HG03571 (cell line): Measurements from ENCODE around the gene MLPH.

ENCODE experiments used
- ATAC-seq: cut with Tn5 transposase; IDR thresholded peaks from one replicate; pipeline ENCODE4 v1.9.1; 2021; ENCODE audit not compliant: unreplicated experiment

Gene MLPH

GRCh38 chr2:237517163-237517562 lies 30.1 kb downstream of the MLPH start:
- ATAC-seq, result no peak

GRCh38 chr2:237517990-237518389 lies 30.9 kb downstream of the MLPH start:
- no peak for ATAC-seq

- no peak for ATAC-seq
Measured at GRCh38 chr2:237519506-237520245, 32.6 kb downstream of the MLPH start.

DNA sequence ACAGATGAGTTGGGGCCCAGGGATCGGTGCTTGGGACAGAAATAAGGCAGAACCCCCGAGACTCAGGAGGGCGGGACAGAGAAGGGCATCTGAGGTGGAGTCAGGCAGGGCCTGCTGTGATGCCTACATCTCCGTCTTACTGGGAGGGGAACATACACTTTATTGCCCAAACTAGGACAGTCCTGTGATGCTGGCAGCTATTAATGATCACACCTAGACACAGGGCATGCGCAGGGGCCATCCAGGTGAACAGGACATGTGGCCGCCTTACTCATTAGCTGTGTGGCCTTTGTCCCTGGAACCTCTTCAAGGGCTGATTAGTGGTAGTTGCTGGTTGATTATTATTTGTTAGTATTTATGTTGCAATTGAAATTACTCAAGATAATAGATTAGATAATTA lies 33.2 kb downstream of the MLPH start:
- no peak for ATAC-seq

GRCh38 chr2:237524631-237525030 lies 37.6 kb downstream of the MLPH start:
- ATAC-seq, result no peak

- no peak for ATAC-seq
Measured at GRCh38 chr2:237525559-237526157, 38.6 kb downstream of the MLPH start.

DNA sequence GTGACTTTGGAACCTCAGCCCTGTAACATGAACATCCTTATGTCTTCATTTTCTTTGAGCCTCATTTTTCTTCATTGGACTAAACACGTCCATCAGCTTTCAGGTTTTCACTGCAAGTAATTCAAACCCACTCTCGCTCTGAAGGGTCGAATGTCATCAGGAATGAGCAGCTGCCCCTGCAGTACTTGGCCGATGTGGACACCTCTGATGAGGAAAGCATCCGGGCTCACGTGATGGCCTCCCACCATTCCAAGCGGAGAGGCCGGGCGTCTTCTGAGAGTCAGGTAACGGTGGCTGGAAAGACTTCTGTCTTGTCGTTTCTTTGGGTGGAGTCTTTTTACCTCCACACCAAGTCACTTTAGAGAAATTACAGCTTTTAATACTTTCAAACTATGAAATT lies 40.2 kb downstream of the MLPH start:
- no peak for ATAC-seq

DNA sequence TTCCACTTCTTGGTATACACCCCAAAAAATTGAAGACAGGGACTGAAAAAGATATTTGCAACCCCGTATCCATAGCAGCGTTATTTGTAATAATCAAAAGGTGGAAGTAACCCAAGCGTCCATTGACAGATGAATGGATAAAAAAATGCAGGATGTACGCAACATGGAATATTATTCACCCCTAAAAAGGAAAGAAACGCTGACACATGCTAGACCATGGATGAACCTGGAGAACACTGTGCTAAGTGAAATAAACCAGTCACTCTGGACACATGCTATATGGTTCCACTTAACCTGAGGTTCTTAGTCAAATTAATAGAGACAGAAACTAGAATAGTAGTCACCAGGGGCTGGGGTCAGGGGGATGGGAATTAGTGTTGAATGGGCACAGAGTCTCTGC lies 40.7 kb downstream of the MLPH start:
- no peak for ATAC-seq

GRCh38 chr2:237529452-237530402 lies 42.7 kb downstream of the MLPH start:
- ATAC-seq, result peak; percentile 88

DNA sequence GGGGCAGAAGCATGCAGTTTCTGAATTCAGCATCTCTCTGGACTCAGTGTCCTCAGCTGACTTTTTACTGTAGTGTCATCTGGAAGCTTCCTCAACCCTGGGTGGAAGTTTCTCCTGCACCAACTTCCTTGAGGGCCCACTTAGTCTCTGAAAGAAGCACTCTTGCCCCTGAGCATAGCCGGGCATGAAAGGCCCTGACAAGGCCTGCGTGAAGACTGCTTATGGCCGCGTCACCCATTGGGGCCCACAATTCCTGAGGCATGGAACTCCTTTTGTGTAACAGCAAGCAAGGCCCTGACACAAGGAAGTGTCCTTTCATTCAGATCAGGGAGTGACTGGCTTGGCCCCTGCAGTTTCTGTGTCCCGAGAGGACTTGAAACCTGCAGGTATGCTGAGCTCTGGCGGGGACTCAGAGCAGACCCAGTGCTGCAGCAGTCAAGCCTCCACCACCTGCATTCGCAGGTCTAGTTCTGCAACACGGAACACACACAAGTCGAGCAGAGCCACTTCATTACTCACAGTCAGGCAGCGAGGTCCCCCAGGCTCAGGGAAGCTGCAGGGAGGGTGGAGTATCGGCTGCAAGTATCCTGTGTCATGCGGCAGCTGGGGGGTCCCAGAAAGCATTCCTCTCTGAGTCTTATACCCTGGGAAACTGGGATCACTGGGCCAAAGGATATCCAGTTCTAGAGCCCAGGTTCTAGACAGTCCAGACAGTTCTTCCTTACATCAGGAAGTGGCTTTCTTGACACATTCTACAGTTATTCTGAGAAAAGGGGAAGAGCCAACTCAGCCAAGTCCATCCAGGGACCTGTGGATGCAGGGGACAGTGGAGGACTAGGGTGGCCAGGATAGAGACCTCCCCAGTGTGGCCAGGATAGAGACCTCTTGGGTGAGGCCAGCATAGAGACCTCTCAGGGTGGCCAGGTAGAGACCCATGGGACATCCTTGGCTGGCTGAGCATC lies 43.7 kb downstream of the MLPH start:
- ATAC-seq, result no peak

GRCh38 chr2:237532160-237532559 lies 45.1 kb downstream of the MLPH start:
- ATAC-seq, result no peak

- ATAC-seq, result no peak
Measured at GRCh38 chr2:237533668-237534161, 46.7 kb downstream of the MLPH start.

DNA sequence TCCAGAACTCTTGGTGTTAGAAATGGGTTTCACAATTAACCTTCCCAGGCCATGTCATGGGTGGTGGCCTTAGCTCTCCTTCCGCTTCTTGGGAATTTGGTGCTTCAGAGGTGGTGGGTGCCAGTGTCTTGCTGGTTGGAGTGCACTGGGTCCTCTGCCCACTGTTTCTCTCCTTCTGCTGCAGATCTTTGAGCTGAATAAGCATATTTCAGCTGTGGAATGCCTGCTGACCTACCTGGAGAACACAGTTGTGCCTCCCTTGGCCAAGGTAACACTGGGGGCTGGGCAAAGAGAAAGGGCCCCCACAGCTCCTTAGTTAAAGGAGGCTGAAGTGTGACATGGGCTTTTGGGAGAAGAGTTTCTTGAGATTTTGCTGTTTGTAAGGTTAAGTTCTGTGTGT lies 47.3 kb downstream of the MLPH start:
- no peak for ATAC-seq

GRCh38 chr2:237535385-237536082 lies 48.5 kb downstream of the MLPH start:
- ATAC-seq, result no peak

GRCh38 chr2:237536083-237536415 lies 49.0 kb downstream of the MLPH start:
- no peak for ATAC-seq

- no peak for ATAC-seq
Measured at GRCh38 chr2:237536617-237537016, 49.6 kb downstream of the MLPH start.

DNA sequence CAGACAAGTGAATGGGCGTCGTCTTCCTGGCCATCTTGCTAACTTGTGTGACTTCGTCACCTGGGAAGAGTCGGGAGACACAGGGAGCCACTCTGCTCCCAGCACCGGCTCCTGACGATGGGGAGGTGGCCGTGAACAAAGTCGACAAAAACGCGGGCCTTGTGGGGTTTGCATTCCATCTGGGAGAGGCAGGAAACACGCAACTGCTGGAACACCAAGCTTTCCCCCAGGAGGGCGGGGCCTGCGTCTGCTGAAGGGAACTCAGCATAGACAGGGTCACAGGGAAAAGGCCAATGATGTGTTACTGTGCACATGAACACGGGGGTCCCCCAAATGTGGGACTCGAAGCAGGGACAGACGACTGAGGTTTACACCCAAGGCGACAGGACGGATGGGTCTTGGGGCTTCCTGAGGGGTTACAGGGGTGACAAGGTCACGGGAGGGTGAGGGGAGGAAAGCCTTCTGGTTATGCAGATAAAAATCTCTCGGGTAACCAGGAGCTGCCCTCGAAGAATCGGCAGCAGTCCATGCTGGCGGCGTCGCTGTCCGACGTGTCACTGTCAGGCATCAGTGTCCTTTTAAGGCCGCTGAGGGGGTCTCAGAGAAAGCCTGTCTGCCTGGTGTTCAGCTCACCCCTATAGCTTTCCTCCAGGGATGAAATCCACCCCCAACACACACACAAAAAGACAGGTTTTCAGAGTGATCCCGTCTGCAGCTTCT lies 51.1 kb downstream of the MLPH start:
- no peak for ATAC-seq

GRCh38 chr2:237538901-237539300 lies 51.9 kb downstream of the MLPH start:
- no peak for ATAC-seq

- no peak for ATAC-seq
Measured at GRCh38 chr2:237539681-237540080, 52.6 kb downstream of the MLPH start.
